IMR-90 (cell line): ENCODE measurements around the gene PAM.

Experiments
- CEBPB ChIP-seq: IDR thresholded peaks from 2 replicates; pipeline ENCODE4 v1.6.1; 2012; ENCODE audit warnings: low read depth, low read length, improper control_type of control experiment
- CTCF ChIP-seq: conservative IDR thresholded peaks from 2 replicates; pipeline ENCODE4 v1.5.1; 2012; ENCODE audit warnings: mild to moderate bottlenecking, low read depth, low read length, improper control_type of control experiment
- ELK1 ChIP-seq: fragments of 150-350 bp; IDR thresholded peaks from 2 replicates; pipeline ENCODE4 v1.6.1; 2016; ENCODE audit warnings: low read depth, mild to moderate bottlenecking, low read length, moderate library complexity, borderline replicate concordance
- MAFK ChIP-seq: IDR thresholded peaks from 2 replicates; pipeline ENCODE4 v1.6.1; 2012; ENCODE audit warnings: low read depth, low read length, improper control_type of control experiment
- NFE2L2 ChIP-seq: fragments of 150-350 bp; IDR thresholded peaks from 2 replicates; pipeline ENCODE4 v1.6.1; 2016; ENCODE audit warnings: low read depth, mild to moderate bottlenecking, low read length
- POLR2A ChIP-seq: IDR thresholded peaks from 2 replicates; pipeline ENCODE4 v1.6.1; 2012; ENCODE audit warnings: mild to moderate bottlenecking, low read depth, low read length
- RAD21 ChIP-seq: IDR thresholded peaks from 2 replicates; pipeline ENCODE4 v1.6.1; 2012; ENCODE audit warnings: low read length, improper control_type of control experiment
- RCOR1 ChIP-seq: IDR thresholded peaks from 2 replicates; pipeline ENCODE4 v1.6.1; 2012; ENCODE audit warnings: mild to moderate bottlenecking, low read length, improper control_type of control experiment; ENCODE audit not compliant: insufficient replicate concordance
- RFX5 ChIP-seq: IDR thresholded peaks from 2 replicates; pipeline ENCODE4 v1.8.0; 2012; ENCODE audit warnings: low read depth, mild to moderate bottlenecking, low read length, moderate library complexity
- SMC3 ChIP-seq: fragments of 150-350 bp; IDR thresholded peaks from 2 replicates; pipeline ENCODE4 v1.6.1; 2016; ENCODE audit warnings: low read depth, mild to moderate bottlenecking, antibody characterized with exemption, low read length, moderate library complexity

- TF ChIP-seq CTCF (no peak), POLR2A (no peak), RCOR1 (no peak), MAFK (no peak), RAD21 (no peak), SMC3 (no peak), NFE2L2 (no peak), ELK1 (no peak), CEBPB (peak; percentile 91), RFX5 (no peak)
Observed at GRCh38 chr5:103014983-103015382, 259.9 kb downstream of the PAM start.
